DMS79 treated with DMSO at 0.1 percent for 48 hours (cell line): Measurements from ENCODE around the gene SERP2.

Experiments used
- DNase-seq: peaks from one replicate; lab custom pipeline; 2025; lab: John Stamatoyannopoulos, UW

The SERP2 gene

DNA sequence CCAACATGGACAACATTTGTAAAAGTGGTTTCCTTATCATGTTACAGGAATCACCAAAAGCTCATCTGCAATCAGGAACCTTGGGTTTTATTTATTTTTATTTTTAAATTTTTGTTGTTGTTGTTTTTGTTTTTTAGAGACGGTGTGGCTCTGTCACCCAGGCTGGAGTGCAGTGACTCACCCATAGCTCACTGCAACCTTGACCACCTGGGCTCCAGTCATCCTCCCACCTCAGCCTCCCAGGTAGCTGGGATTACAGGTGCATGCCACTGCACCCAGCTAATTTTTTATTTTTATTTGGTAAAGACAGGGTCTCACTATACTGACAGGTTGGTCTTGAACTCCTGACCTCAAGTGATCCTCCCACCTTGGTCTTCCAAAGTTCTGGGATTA lies 13.6 kb upstream of the SERP2 start:
- DNase-seq = no peak

DNA sequence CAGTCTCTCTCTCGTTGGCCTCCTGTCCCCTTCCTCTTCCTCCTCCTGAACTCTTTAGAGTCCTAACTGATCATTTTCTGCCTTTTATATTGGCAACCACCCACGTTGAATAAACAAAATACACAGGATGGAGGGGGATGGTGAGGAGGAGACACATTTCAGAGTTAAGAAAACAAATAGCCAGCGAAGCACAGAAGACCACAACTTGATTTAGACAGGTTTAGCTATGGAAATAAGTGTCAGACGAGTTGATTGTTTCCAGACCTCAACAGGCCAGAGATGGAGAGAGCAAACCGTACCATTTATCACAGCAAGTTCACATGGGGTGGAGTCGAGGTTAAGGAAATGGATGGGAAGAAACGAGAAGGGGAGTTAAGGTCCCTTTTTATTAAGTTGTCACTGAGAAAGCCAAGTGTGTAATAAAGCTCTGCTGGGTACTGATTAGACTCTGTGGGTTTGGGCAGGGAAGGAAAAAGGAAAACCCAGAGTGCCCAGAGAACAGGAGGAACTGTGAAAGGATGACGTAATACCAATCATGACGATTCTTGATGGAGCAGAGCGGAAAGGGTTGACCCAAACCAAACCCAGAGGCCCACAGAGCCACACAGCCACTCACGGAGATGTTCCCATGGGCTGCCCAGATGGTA lies 11.1 kb upstream of the SERP2 start:
- no peak for DNase-seq

DNA sequence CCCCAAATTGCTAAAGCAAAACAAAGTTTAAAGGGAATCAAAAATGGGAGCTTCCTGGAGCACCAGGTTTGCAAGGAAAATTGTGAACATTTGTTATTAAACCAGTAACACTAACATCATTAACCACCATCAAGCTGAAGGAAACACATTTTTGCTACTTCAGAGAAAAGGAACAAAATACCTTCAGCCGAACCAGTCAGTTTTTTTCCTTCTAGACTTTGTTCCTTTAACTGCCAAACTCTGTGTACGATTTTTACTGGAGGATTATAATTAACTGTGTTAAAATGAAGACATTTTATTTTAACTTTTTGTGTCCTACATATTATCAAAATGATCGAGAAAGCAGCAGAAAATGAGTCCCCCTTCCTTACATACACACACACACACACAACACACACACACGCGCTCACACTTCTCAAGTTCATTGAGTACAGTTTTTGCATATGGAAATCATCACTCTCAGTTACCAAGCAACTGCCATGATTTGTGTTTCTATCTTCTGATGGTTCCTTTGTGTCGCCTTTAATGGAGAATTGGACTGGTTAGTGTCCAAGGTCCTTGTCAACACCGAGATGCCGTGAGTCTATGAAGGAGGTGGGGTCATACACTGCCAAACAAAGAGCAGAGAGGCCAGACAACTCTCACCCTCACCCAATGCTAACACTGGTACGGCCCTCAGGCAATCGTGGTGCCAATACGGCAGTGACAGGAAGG lies 9.8 kb upstream of the SERP2 start:
- no peak for DNase-seq

DNA sequence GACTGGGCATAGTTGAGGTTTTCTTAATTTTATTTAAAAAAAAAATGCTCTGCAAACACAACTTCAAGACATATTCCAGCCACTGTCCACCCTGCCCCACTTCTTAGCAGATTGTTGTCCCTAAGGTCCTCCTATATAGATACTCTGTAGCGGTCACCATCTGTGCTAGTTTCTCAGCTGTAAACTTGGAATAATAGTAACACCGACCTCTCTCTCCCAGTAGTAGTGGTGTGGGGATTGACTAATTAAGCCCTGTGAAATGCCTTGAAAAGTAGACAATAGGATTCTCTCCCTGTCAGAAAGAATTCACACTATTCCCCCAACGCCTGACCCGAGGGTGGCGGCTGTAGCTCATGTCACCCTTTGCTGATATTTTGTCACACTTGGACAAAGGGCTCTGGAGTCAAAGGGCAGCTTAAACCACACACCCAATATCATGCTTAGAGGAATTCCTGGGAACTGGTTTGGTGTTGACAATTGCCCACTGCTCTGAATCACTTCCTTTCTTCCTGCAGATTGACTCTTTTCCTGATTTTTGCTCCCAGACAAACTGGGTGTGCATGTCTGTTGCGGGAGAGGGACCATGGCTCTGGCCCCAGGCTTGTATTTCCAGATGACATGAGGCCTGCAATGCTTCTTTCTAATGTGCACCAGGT lies 9.2 kb upstream of the SERP2 start:
- no peak for DNase-seq

DNA sequence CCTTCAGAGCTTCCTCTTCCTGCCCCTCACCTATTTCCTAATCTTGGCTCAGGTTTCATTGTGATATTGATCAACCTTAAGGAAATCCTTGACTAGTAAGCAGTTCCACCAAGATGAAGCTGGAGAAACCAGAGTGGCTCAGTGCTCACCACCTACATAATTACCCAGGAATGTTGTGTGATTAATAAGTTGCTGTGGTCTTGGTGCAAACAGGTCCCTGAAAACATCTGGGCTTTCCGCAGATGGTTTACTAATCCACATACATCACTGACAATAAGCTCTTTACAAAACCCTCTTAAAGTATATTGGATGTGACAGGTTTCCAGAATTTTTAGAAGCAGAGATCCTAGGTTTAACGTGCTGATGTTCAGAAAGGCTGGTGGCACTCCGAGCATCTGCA lies 8.6 kb upstream of the SERP2 start:
- DNase-seq = no peak

DNA sequence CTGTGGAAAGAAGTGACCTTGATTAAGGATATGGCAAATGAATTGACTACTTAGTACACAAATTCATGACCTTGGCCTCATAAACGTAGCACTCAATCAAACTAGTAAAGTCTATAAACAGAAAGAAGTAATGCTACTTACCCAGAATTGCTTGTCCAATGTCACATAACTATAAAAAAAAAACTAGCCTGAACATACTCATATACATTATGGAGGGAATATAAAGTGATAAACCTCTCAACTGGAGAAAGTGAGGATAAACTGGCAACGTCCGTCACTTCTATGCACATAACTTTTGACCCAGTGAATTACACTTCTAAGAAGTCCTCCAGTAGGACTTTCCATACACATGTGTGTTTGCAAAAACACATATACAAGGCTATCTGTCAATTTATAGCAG lies 7.7 kb upstream of the SERP2 start:
- no peak for DNase-seq

DNA sequence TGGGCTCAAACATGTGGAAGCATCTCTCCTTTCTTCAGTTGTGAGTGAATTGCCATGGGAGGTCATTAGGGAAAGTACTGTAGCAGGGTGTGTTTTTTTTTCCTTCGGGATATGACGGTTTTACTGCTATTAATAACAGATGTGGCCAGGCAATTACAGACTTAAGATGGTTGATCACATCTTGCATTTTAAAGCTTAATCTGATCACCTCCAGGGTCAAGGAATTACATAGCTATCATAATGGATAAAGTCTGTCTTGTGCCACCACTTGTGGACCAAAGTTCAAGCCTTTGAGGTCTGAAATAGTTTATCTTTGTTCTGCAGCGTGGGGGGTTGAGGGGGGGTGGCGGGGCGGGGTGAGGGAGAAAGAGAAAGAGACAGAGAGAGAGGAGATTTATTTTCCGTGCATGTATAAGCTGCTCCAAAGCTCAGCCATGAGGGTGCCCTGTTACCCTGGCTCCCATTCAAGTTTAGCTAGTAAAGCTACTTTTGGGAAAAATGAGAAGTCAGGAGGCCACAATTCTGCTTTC lies 5.5 kb upstream of the SERP2 start:
- DNase-seq = no peak

DNA sequence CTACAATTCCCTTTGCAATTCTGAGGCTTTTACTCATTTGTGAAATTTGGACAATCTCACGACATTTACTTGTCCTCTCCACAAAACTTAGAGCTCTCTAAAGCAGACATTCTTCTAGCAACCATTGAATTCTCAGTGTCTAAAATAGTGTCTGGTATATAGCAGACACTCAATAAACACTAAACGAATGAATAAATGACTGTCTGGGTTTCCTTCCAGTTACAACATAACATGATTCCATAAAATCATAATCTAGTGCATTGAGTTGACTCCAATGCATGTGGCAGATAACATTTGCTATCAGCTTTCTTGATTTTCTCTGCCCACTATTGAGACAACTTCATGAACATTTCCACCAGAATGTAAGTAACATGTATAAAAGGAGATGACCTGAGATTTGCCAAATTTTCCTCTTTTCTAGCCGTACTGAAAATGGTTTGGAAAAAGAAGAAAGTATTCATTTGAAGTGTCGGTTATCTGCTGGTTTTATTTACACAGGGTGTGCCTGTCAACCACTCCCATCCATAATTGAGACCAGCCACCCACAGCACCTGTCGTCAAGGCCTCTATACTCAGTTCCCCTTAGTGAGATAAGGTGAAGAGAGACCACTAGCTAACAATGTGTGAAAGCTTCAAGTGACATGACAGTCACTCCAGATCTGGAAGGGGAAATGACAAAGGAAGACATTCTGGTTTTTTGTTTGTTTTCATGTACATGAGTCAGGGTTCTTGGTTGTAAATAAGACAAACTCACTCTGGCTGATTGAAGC lies 4.8 kb upstream of the SERP2 start:
- DNase-seq = no peak

DNA sequence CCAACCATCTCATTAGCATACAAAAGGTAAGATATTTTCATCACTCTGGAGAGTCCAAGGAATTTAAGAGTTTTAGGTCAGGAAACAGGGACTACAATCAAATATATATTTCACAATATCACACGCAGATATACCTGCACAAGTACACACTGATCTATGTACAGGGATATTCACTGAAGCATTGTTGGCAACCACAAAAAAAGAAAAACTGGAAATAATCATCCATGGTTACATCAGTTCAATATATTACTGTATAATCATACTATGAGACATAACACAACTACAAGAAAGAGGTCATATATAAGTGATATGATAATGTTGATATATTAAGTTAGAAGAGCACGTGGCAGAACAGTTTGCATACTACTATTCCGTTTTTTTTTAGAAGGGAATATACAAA lies 2.2 kb upstream of the SERP2 start:
- DNase-seq = no peak

DNA sequence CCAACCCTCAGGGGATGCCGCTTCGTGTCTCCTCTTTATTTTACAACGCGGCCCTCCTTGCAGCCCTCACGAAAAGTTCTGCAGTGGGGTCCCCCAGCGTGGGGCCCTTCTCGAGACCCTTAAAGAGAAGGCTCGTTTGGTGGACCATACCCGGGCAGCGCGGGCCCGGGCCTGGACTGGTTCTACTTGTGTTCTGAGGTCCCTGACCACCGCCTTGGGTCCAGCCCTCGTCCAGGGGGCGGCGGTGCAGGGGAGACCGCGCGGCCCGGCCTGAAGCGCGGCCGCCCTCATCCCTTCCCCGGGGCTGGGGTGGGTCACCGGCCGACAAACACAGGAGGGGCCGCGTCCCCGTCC lies 400 bp upstream of the SERP2 start:
- no peak for DNase-seq

DNA sequence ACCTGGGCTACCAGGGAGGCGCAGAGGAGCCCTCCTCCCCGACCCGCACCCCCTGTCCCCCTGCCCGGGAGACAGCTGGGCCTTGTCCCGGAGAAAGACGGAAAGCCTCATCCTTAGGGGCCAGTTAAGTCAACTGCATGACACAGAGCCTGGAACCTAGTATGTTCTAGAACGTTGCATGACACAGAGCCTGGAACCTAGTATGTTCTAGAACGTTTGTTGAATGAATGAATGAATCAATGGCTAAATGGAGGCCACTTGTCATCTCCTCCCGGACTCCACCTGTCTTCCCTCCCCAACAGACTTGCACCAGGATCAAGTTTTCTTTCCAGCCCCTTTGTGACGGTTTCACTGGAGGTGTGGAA lies 706 bp downstream of the SERP2 start:
- no peak for DNase-seq

DNA sequence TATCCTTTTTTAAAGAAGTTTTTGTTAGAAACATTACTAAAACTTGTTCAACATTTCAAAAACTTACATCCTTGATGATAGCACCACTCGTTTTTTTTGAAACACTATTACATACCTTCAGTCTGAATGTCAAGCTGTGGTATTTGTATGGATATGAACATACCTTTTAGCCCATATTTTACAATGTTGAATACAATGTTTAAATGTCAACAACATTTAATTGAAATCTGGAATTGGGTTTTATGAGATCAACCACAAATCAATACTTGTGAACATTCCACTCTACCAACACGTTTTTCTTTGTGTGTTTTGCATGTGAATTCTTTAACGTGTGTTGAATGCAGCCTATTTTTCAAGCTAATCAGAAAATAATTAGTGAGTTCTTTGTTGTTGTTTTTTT lies 4.7 kb downstream of the SERP2 start:
- DNase-seq = no peak

DNA sequence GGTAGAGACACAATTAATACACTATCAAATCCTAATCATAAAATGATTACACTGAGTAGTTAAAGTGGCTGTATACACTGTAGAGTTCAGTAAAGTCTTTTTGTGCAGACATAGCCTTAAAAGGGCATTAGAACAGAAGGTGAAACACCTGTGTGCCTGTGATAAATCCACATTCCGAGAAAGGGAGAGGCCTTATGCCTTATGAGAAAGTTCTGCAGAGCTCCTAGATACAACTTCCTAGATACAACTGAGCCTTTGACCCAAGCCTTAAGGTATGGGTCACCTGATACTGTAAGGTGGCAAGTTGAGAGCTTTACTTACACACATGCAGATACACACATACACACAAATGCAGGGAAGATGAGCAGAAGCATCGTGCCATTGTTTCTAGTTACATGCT lies 6.3 kb downstream of the SERP2 start:
- DNase-seq = no peak

DNA sequence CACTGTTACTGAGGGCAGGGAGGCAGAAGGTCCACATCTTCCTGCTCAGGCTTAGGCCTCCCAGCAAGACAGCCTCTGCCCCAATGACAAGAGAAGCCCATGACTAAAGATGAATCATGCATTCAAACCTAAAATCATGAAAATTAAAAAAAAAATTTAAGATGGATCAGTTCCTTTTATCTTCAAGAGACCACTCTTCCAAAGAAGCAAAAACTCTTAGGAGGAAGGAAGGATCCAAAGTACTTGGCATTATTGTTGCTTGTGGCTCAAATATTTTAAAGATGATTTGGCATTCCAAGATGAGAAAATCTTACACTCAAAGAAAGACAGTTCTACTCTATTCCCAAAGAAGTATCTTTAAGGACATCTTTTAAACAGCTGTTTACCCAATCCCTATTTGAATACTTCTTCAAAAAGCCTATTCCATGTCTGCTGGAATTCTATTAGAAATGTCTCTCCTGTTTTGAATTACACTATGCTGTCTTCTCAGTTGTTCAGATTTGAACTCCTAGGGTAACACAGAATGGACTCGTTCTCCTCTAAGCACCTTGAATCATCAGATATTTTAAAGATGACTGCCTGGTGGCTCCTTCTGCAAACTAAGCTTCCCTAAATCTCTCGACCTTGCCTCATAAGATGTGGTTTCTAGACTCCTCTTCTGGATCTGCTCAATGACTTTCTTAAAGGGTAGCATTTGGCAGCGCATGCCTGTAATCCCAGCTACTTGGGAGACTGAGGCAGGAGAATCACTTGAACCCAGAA lies 7.0 kb downstream of the SERP2 start:
- no peak for DNase-seq

DNA sequence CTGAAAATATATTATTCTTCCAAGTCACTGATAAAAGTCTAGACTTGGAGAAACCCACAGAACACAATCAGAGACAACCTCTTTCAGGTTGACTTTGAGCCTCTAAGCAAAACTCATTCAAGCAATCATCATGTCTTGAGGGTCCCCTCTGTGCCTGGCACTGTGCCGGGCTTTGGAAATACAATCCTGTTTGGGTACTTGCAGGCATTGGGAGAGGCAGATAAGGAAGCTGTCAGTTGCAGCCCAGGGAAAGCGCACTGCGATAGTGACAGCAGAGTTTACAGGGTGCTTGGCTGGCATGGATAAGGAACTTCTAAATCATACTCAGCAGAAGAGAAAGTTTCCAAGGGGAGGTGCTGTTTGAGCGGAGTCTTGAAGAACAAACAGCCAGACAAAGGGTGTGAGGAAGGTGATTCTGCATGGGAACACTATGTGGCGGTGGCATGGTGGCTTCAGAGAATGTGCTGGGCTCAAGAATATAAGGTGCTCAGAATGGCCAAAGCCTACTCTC lies 9.1 kb downstream of the SERP2 start:
- DNase-seq = no peak

DNA sequence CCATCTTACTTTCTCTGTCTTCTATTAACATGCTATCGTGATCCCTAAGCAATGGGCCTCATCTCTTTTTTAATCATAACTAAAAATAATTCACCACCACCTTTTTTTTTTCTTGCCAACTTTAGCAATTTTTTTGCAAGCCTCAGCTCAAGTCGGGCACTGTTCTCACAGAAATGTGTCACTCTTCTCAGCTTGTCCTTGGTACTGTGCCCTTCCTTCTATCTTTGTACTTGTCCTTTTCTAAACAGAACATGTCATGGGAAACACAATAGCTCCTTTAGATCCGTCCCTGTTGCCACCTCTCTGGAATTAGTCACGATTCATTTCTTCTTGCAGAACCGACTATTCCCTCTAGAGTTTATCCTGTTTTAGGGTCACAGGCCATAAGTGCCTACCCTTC lies 10.3 kb downstream of the SERP2 start:
- no peak for DNase-seq

DNA sequence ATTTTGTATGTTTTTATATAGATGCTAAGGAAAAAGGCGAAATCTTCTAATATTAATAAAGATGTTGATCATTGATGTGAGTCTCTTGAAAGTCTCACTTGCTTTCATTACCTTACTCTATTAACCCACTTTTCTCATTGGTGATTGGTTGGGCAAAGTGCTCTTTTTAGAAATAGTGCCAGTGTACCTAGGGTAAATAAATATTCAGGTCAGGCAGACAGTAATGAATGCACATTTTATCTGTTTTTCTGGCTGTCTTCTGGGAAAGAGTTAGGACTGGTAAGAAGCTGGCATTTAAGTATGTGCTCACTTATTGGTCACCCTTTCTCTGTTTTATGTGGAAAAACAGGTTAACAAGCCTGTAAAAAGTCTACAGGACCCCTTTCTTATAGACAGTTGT lies 11.2 kb downstream of the SERP2 start:
- DNase-seq = no peak

DNA sequence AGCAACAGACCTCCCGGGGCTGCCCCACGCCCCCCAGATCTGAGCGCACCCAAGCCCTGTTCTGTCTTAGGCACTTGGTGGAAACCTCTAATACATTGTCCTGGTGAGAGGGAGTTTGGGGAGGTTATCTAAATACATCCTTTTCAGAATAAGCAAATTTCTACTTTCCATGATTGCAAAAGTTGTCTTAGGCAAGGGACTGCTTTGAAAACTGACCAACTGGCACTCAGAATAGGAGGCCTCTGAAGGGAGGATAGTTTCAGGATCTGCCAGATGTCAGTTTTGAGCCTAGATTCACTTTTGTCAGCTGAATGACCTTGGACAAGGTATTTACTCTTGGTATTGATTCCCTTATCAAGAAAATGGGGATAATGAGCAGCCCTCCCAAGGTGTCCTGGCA lies 11.8 kb downstream of the SERP2 start:
- DNase-seq = no peak

DNA sequence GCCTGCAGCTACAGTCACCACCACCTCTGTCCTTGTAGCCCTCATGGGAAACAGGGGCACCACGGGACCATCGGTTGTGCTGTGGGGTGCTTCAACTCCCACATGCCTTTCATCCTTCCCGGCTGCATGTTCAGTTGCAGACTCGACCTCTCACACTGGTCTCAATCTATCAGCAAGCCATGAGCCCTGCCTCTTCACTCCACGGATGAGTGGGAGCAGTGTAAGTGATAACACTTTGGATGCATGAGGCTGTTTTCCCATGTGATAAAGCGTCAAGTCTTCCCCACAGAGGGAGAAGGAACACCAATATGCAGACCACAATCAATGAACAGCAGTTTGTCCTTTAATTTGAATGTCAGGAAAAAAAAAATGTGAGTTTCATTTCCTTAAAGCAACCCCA lies 12.2 kb downstream of the SERP2 start:
- no peak for DNase-seq

DNA sequence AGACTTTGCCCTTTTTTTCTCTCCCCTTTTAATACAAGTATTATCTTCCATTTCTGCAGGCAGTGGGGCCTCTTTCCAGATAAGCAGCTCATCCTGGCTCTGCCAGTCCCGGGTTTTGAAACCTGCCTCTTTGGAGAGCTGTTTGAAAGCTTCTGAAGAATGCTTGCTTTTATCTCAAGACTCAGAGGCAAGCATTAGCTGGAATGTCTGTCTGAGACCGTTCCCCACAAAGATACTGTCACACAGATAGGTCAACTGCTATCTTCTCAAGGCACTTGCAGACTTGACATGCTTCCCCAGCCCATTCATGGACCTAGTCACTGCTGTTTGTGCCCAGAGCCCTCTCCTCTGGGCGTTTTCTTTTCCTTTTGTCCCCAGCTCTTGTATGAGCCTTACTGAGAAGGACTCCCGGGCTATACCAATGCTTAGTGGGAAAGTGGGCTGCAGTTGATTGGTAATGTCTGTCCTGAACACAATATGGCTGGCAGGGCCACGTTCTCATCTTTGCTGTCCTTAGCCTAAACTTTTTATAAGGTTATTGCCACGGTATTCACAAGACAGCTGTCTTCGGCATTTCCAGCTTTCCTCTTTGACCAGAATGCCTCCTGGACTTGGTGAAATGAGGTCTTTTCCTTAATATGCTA lies 13.4 kb downstream of the SERP2 start:
- DNase-seq = no peak

DNA sequence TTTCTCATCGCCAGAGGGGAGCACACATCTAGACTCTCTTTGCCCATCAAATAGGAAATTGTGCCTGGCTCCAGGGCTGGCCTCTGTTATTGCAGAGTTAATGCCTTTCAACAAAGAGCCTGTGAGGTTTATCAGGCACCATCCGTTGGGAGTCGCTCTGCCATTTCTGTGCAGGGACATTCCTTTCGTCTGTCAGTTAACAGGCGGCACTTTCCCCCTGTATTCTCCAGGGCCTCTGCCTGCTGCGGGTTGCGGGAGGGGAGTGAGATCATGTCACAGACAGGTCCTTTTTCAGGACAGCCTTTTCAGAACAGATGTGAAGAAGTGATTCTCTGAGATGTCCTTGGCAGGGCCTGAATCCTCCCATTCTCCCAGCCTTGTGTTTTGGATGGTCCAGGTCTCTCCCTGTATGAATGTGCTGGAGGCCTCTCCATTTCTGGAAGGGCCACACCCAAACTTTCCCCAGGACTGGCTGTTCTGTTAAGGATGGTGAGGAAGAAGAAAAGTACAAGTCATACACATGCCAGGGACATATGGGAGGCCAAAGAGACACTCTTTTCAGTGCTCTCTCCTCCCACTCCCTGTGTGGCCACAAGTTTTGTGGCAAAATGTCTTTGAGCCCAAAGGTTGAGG lies 14.9 kb downstream of the SERP2 start:
- DNase-seq = no peak
